ENCODE measurements around the gene BUD31. TPM values are rescaled to one million over a fixed set of nuclear protein-coding genes. Genes with fewer than 3 reads are reported as not detected.

BUD31 gene
- total RNA-seq, 1 experiment from 2014 or later: 104 TPM

- H4K8ac ChIP-seq (replicated peaks; ENCODE audit: insufficient read length, low read depth, low read length): no peak overlapping the region
- H2BK12ac ChIP-seq (ENCODE audit: insufficient read length, low read depth, low read length): no peak overlapping the region
- no peak overlapping the region for H3K14ac ChIP-seq (ENCODE audit: insufficient read depth, low read length)
- Mint-ChIP-seq H3K4me3 (peak overlapping the region; percentile 22 to 53; a peak in 4 of 5 replicates), H3K9me3 (peaks cover 0 to 2% of the 10 kb centered on the region in 2 experiments; a peak in 1 of 5 replicates), H3K36me3 (ENCODE audit: insufficient read depth in 1 of 3, low read depth in 3 of 3) (peaks cover 8 to 15% (median 9%) of the 10 kb centered on the region in 3 experiments), H3K27ac (no peak overlapping the region; a peak in 1 of 7 replicates), H3K27me3 (ENCODE audit: low read depth) (peaks cover 2% of the 10 kb centered on the region), H3K4me1 (peaks cover 17 to 29% of the 10 kb centered on the region in 2 experiments)
- H3K18ac ChIP-seq (ENCODE audit: insufficient read length, low read depth, low read length): no peak overlapping the region
- H3K23ac ChIP-seq (ENCODE audit: insufficient read length, low read depth, low read length): no peak overlapping the region
- TF ChIP-seq, protein P1, sequence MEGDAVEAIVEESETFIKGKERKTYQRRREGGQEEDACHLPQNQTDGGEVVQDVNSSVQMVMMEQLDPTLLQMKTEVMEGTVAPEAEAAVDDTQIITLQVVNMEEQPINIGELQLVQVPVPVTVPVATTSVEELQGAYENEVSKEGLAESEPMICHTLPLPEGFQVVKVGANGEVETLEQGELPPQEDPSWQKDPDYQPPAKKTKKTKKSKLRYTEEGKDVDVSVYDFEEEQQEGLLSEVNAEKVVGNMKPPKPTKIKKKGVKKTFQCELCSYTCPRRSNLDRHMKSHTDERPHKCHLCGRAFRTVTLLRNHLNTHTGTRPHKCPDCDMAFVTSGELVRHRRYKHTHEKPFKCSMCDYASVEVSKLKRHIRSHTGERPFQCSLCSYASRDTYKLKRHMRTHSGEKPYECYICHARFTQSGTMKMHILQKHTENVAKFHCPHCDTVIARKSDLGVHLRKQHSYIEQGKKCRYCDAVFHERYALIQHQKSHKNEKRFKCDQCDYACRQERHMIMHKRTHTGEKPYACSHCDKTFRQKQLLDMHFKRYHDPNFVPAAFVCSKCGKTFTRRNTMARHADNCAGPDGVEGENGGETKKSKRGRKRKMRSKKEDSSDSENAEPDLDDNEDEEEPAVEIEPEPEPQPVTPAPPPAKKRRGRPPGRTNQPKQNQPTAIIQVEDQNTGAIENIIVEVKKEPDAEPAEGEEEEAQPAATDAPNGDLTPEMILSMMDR (conservative IDR thresholded peaks at IDR 0.05): no peak
- no peak overlapping the region for H4K91ac ChIP-seq (ENCODE audit: insufficient read length, low read depth, low read length)
- no peak overlapping the region for H3K27ac ChIP-seq (ENCODE audit: insufficient read length, low read depth, low read length)
- no peak overlapping the region for H3K56ac ChIP-seq (ENCODE audit: insufficient read length, low read depth, low read length)
- H3T11ph ChIP-seq (ENCODE audit: low read length): no peak overlapping the region
- no peak overlapping the region for H2BK5ac ChIP-seq (ENCODE audit: insufficient read length, low read length)
- no peak overlapping the region for H3K4me2 ChIP-seq (ENCODE audit: insufficient read depth, insufficient read length, low read length)
- no peak overlapping the region for H2BK20ac ChIP-seq (ENCODE audit: low read depth, low read length, poor library complexity, severe bottlenecking)
- no peak overlapping the region for H3K9ac ChIP-seq (ENCODE audit: extremely low read depth, insufficient read length, low read length)
- H4K5ac ChIP-seq (ENCODE audit: insufficient read length, low read depth, low read length): no peak overlapping the region
- H4K20me1 ChIP-seq (ENCODE audit: control insufficient read depth, insufficient read depth, insufficient read length): no peaks in the 10 kb centered on the region
- H2BK120ac ChIP-seq (ENCODE audit: low read depth, low read length, poor library complexity, severe bottlenecking): no peak overlapping the region
- DNase-seq: no peak
- no peak overlapping the region for H2BK15ac ChIP-seq (ENCODE audit: low read depth, low read length)
- H2AK5ac ChIP-seq (ENCODE audit: insufficient read length, low read length): no peak overlapping the region
- H3K79me2 ChIP-seq (ENCODE audit: insufficient read depth, low read length): peaks cover 21% of the 10 kb centered on the region; the same call in 1 of the 2 replicates
- no peak overlapping the region for H2AFZ ChIP-seq (ENCODE audit: low read length)
- H3K79me1 ChIP-seq (ENCODE audit: insufficient read depth, low read depth, low read length, poor library complexity, severe bottlenecking): peaks cover 3% of the 10 kb centered on the region
- no peak overlapping the region for H3K4ac ChIP-seq (ENCODE audit: low read depth, low read length)
- no peaks in the 10 kb centered on the region for H3K9me3 ChIP-seq (ENCODE audit: control insufficient read depth, low read depth, low read length)
- WGBS (ENCODE audit: extremely low coverage, insufficient read length, low lambda C conversion rate): no CpG with 5 or more reads among the region's 29 CpGs
- H3K4me1 ChIP-seq (ENCODE audit: insufficient read depth, low read length): no peaks in the 10 kb centered on the region; the same call in 1 of the 2 replicates
- no peaks in the 10 kb centered on the region for H3K27me3 ChIP-seq (ENCODE audit: insufficient read depth, low read length)
- peaks cover 9% of the 10 kb centered on the region for H3K23me2 ChIP-seq (ENCODE audit: insufficient read length, low read depth, low read length, poor library complexity, severe bottlenecking)
Measured at GRCh38 chr7:99468336-99468918, 59.7 kb downstream of the BUD31 start.

Other genes with a start within 250 kb of the BUD31 start
- gene KPNA7, start 200.9 kb upstream of the BUD31 start, total RNA-seq (2021): not detected in 2 replicates
- not detected in 2 replicates for gene MYH16, start 136.1 kb upstream of the BUD31 start, total RNA-seq (2021)
- gene ARPC1A, start 83.1 kb upstream of the BUD31 start, total RNA-seq (2021): 169 TPM in 2 replicates
- gene ARPC1B, start 34.2 kb upstream of the BUD31 start, total RNA-seq (2021): 56.3 and 60.7 TPM in 2 replicates
- gene PDAP1, start 372 bp upstream of the BUD31 start, total RNA-seq (2021): 150 and 160 TPM in 2 replicates
- 12.8 and 14.1 TPM in 2 replicates for gene PTCD1, start 29.8 kb downstream of the BUD31 start, total RNA-seq (2021)
- 96.2 and 98.2 TPM in 2 replicates for gene CPSF4, start 30.0 kb downstream of the BUD31 start, total RNA-seq (2021)
- gene ATP5MF, start 57.2 kb downstream of the BUD31 start, total RNA-seq (2021): 504 and 516 TPM in 2 replicates
- gene ZNF789, start 63.9 kb downstream of the BUD31 start, total RNA-seq (2021): 14.0 and 15.1 TPM in 2 replicates
- gene ZNF394, start 91.3 kb downstream of the BUD31 start, total RNA-seq (2021): 24.2 and 24.7 TPM in 2 replicates
- gene ZKSCAN5, start 95.7 kb downstream of the BUD31 start, total RNA-seq (2021): 16.6 and 17.3 TPM in 2 replicates
- 7.8 and 8.7 TPM in 2 replicates for gene FAM200A, start 143.1 kb downstream of the BUD31 start, total RNA-seq (2021)
- gene ZNF655, start 149.7 kb downstream of the BUD31 start, total RNA-seq (2021): 48.8 and 49.2 TPM in 2 replicates
- 0.44 TPM in 1 of 2 replicates, not detected in the other for gene TMEM225B, start 189.3 kb downstream of the BUD31 start, total RNA-seq (2021)
- 21.3 and 21.5 TPM in 2 replicates for gene ZSCAN25, start 208.0 kb downstream of the BUD31 start, total RNA-seq (2021)

Data from H9 (cell line).